GM20000 (cell line): ENCODE results near the gene LPCAT1.
"Not testable (repeated sequence)": the region's sequence is repeated elsewhere in the genome, so short reads cannot be mapped to it uniquely, and the experiment has no call there.

Experiments
- DNase-seq: peaks from one replicate; pipeline ENCODE4 v3.0.0; 2012; ENCODE audit warnings: low spot score
- TF ChIP-seq, protein P1 (sequence below): IDR thresholded peaks from 2 replicates; pipeline ENCODE4 v1.5.1; 2012; ENCODE audit warnings: mild to moderate bottlenecking, control low read depth; ENCODE audit errors: extremely low read depth, missing control alignments

LPCAT1 gene

DNA sequence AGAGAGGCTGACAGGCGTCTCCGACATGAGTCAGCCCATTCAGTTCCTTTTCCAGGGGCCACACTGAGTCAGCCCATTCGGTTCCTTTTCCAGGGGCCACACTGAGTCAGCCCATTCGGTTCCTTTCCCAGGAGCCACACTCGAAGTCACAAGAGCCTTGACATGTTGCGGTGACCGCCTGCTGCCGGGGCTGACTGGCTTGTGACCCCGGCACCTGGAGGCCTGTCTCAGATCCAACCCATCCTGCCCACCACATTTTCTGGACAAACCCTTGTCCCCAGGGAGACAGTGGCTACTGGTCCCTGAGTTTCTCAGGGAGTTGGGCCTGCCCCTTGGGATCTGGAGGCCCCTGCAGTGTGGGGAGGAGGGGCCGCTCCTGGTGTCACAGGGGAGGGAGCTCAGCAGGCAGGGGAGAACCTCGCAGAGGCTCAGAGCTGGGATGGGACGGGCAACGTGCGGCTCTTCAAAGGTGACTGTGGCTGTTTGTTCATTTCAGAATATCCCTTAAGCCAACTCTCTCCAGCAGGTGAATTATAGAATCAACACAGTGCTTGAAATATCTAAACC lies 40.5 kb upstream of the LPCAT1 start:
- TF ChIP-seq, protein P1, sequence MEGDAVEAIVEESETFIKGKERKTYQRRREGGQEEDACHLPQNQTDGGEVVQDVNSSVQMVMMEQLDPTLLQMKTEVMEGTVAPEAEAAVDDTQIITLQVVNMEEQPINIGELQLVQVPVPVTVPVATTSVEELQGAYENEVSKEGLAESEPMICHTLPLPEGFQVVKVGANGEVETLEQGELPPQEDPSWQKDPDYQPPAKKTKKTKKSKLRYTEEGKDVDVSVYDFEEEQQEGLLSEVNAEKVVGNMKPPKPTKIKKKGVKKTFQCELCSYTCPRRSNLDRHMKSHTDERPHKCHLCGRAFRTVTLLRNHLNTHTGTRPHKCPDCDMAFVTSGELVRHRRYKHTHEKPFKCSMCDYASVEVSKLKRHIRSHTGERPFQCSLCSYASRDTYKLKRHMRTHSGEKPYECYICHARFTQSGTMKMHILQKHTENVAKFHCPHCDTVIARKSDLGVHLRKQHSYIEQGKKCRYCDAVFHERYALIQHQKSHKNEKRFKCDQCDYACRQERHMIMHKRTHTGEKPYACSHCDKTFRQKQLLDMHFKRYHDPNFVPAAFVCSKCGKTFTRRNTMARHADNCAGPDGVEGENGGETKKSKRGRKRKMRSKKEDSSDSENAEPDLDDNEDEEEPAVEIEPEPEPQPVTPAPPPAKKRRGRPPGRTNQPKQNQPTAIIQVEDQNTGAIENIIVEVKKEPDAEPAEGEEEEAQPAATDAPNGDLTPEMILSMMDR = no peak
- DNase-seq = no peak

GRCh38 chr5:1563617-1564181 lies 39.9 kb upstream of the LPCAT1 start:
- TF ChIP-seq, protein P1 = no peak
- DNase-seq = no peak

GRCh38 chr5:1563051-1563461 lies 39.3 kb upstream of the LPCAT1 start:
- TF ChIP-seq, protein P1 = no peak

DNA sequence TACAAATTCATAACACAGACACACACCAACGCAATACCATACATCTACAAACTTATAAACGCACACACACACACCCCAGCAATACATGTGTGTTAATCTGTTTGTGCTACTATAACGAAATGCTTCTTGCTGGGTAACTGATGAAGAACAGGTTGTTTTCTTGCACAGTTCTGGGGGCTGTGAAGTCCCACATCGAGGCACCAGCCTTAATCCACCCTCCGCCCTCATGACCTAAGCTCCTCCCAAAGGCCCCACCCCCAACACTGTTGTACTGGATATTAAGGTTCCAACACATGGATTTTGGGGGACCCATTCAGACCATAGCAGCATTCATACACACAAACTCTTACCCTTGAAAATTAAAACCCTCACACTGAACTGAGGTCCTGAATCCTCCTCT lies 38.8 kb upstream of the LPCAT1 start:
- TF ChIP-seq, protein P1 = no peak

More at GRCh38 chr5:1563051-1563461, 39.3 kb upstream of the LPCAT1 start:
- DNase-seq = no peak

GRCh38 chr5:1561402-1561929 lies 37.7 kb upstream of the LPCAT1 start:
- TF ChIP-seq, protein P1 = no peak
- no peak for DNase-seq

More for the DNA sequence above, 38.8 kb upstream of the LPCAT1 start:
- DNase-seq = no peak

DNA sequence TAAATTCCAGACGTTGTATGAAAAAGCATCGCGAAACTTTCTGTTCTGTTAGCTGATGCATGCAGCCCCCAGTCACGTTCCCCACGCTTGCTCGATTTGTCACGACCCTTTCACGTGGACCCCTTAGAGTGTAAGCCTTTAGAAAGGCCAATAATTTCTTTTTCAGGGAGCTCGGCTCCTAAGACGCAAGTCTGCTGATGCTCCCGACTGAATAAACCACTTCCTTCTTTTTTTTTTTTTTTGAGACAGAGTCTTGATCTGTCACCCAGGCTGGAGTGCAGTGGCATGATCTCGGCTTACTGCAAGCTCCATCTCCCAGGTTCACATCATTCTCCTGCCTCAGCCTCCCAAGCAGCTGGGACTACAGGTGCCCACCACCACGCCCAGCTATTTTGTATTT lies 36.7 kb upstream of the LPCAT1 start:
- not testable (repeated sequence) for DNase-seq

DNA sequence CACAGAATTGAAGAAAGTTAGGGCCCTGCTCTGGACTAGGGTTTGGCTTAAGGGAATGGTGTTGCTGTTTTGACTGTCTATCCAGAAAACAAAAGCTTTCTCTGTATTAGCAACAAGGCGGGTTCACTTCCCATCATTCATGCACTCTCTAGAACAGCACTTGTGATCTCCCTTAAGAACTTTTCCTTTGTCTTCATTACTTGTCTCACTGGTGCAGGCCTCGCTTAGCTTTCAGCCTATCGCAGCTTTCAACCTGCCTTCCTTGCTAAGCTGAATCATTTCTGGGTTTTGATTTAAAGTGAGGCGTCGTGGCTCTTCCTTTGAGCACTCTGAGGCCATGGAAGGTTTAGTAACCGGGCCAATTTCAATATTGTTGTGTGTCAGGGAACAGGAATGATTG lies 35.2 kb upstream of the LPCAT1 start:
- DNase-seq = no peak
- TF ChIP-seq, protein P1 = no peak

GRCh38 chr5:1557114-1557873 lies 33.5 kb upstream of the LPCAT1 start:
- TF ChIP-seq, protein P1 = no peak
- DNase-seq = no peak
